Sigmoid colon (tissue), 4 donors: ENCODE measurements around the gene PRDM16.

Source experiments
- EP300 ChIP-seq, 4 donors: sonication (generic); formaldehyde crosslinking; IDR thresholded peaks; one replicate each; pipeline ENCODE4 v1.6.1; 2017; ENCODE audit warnings: antibody characterized with exemption in 4 of 4
- POLR2A ChIP-seq, 2 donors: fragments of 450-650 bp; IDR thresholded peaks; one replicate each; pipeline ENCODE4 v1.6.1; 2016; ENCODE audit warnings: antibody characterized with exemption in 2 of 2, mild to moderate bottlenecking in 2 of 2, moderate library complexity in 2 of 2
- POLR2AphosphoS5 ChIP-seq, 4 donors: sonication (generic); formaldehyde crosslinking; IDR thresholded peaks; one replicate each; pipeline ENCODE4 v1.6.1; 2017; ENCODE audit warnings: antibody characterized with exemption in 4 of 4
- TF ChIP-seq, protein P1 (sequence below), 4 experiments: fragments of 450-650 bp in 3 of 4; fragments of 200-600 bp in 1 of 4; IDR thresholded peaks; one replicate each; pipeline ENCODE4 v1.5.1; 2016 to 2019; ENCODE audit warnings: antibody characterized with exemption in 4 of 4, mild to moderate bottlenecking in 3 of 4, moderate library complexity in 2 of 4

DNA sequence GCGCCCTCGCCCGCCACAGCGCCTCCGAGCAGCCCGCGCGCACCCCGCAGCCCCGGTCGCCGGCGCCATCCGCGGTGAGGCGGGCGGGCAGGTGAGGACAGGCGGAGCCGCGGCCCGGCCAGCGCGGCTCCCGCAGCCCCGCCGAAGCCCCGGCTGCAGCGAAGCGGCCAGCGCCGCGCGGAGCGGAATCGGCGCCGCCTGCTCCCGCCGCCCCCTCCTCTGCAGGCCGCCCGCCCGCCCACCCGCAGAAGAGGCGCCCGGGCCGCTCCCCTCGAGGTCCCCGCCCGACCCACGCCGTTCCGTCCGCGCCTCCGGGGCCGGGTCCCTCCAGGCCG, 1.3 kb downstream of the PRDM16 start:
- TF ChIP-seq, protein P1, sequence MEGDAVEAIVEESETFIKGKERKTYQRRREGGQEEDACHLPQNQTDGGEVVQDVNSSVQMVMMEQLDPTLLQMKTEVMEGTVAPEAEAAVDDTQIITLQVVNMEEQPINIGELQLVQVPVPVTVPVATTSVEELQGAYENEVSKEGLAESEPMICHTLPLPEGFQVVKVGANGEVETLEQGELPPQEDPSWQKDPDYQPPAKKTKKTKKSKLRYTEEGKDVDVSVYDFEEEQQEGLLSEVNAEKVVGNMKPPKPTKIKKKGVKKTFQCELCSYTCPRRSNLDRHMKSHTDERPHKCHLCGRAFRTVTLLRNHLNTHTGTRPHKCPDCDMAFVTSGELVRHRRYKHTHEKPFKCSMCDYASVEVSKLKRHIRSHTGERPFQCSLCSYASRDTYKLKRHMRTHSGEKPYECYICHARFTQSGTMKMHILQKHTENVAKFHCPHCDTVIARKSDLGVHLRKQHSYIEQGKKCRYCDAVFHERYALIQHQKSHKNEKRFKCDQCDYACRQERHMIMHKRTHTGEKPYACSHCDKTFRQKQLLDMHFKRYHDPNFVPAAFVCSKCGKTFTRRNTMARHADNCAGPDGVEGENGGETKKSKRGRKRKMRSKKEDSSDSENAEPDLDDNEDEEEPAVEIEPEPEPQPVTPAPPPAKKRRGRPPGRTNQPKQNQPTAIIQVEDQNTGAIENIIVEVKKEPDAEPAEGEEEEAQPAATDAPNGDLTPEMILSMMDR (IDR thresholded peaks at IDR 0.05): no peak
- TF ChIP-seq POLR2AphosphoS5 (IDR thresholded peaks at IDR 0.05) (no peak), POLR2A (IDR thresholded peaks at IDR 0.05) (no peak), EP300 (IDR thresholded peaks at IDR 0.05) (no peak)
